Measurements from ENCODE around the gene DNM3.
"Not testable (repeated sequence)": the region's sequence is repeated elsewhere in the genome, so short reads cannot be mapped to it uniquely, and the experiment has no call there.

Gene DNM3

DNA sequence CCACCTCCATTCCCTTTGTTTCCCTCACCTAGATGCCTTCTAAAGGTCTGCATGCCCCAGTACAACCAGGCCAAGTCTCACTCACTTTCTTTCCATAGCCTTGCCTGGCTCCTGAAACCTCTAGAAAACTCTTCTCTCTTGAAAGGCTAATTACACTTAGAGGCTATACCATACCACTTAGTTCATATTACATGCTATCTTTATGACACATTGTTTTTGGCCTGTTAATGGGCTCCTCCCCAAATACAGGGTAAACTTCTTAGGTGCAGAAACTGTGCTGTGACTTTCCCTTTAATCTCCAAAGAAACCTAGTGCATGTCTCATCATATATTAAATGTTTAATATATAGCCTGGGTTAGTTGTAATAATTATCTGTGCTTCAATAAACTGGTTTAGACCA lies 522.6 kb downstream of the DNM3 start:
- DNase-seq (ENCODE audit: low read depth), result no peak

DNA sequence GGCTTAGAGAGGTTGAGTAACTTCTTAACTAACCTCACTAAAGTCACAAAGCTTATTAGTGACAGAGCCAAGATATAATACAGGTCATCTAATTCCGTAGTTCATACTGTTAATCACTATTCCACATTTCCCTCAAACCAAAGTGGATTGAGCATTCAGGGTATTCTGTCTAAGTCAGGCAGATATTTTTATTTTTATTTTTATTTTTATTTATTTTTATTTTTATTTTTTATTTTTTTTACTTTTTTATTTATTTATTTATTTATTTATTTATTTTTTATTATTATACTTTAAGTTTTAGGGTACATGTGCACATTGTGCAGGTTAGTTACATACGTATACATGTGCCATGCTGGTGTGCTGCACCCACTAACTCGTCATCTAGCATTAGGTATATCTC lies 530.3 kb downstream of the DNM3 start:
- not testable (repeated sequence) for DNase-seq (ENCODE audit: low read depth)

DNA sequence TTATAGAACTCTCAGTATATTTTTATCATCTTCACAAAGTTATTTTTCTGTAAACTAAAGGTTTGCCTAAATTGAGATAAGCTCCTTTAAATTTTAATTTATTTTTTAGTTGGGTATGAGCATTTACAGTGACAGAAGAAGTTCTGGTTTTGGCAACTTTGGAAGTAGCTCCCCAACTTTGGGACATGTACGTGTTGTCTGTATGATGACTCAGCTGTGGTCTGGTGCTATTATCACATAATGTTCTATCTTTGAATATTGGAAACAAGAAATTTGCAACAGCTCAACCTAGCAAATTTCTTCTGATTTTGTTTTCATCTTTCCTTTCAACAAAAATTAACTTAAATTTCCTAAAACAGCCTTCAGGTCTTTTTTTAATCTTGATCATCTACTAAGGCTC lies 532.6 kb downstream of the DNM3 start:
- no peak for DNase-seq (ENCODE audit: low read depth)

DNA sequence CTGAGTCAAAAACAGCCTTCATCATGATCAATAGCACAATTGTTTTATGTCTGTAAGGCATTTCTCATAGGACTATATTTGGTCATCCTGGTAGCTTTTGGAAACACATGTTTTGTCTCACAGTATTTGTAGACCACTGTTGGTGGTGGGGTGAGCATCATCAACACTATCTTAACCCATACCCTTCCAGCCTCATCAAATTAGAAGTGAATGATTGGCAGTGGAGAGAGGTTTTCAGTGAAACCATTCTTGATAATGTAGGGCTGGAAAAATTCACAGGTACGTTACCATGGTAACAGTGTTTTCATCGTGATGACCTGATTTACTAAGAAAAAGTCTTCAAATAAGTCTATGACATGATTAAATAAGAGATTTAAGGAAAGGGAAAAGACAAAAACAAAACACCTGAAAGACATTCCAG lies 533.9 kb downstream of the DNM3 start:
- DNase-seq (ENCODE audit: low read depth), result no peak

DNA sequence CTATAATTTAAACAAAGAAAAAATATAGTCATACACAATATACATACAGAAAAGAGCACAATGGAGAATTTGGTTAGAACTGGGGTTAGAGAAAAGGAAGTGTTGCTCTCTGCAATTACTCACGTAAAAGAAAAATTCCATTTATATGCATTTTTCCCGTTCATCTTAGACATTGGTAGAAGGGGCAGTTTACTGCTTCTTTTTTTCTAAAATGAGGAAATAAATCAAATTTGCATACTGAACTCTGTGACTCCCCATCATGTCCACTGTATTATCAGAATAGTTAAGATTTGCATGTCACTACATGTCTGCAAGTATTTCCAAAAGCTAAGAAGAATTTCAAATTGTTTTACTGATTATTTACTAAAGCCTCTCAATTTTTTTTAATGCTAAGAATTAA lies 535.1 kb downstream of the DNM3 start:
- DNase-seq (ENCODE audit: low read depth), result no peak

DNA sequence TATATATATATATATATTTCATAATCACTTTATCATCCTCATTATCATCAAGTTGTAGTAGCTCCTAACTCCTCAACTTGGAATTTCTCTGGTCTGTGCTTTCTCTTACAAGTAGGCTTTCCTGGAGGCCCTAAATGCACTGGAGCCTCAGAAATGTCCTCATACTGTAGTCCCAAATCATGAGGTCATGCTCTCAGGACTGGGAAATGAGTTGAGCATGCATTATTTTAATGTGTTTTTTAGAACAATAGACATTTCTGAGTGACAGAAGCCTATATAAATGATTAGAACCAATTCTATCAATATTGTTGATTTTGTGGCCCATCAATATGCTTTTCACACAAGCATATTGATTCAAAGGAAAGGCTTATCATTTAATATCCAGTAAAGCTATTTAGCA lies 536.3 kb downstream of the DNM3 start:
- DNase-seq (ENCODE audit: low read depth), result no peak

DNA sequence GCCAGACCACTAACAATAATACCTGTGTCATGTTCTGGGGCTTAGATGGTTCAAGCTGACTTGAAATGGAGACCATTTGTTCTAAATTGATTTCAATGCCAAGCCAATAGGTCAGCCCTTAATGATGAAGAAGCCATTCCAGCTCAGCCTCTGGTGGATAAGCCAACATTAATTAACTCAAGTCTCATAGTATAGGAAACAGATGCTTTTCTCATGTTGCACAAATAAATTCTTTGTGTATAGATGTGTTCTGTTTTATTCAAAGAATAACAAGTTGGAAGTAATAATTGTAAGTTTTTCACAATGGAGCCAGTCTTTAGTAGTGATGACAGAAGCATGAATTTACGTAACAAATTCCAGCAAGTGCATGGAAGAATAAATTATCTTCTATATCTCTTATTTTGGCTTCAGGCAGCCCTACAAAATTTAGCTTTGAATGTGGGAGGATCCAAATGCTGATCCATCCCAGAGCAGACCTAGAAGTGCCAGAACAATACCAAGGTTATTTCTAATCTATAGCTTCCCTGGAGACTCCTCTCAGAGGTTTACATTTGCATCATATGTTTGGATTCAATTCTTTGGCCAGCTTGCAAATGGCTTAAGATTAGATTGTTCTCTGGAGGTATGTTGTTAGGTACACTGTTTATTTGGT lies 536.9 kb downstream of the DNM3 start:
- DNase-seq (ENCODE audit: low read depth), result no peak

DNA sequence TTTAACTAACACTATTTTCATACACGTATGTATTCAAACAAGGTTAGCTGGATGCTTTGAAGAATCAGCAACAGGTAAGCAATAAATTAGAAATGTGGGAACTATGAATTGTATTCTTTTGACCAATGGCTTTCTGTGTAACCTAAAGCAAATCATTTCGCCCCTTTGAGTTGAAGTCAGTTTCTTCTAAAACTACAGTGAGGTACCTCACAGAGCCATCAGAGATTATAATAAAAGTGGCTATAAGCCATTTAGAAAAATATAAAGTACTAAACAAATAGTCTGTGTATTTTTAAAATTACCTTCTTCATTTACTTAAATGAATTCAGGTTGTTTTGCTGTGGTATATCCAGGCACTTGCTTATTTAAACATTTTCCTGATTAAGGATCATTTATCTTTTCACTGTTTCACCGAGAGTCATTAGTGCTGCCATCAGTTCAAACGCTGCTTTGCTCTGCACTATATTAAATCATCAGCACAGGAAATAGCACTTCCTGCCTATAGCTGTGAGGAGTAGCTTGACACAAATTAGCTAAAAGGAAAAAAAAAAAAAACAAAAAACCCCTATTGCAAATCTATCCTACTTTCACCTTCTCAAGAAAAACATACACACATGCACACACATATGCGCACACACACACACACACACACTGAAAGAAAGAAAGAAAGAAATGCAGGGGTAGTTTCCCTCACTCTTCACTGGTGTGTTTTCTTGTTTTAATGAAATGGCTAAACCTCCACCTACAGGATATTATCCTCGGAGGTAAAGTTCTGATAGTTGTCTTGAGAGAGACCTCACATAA lies 539.3 kb downstream of the DNM3 start:
- DNase-seq (ENCODE audit: low read depth), result no peak

DNA sequence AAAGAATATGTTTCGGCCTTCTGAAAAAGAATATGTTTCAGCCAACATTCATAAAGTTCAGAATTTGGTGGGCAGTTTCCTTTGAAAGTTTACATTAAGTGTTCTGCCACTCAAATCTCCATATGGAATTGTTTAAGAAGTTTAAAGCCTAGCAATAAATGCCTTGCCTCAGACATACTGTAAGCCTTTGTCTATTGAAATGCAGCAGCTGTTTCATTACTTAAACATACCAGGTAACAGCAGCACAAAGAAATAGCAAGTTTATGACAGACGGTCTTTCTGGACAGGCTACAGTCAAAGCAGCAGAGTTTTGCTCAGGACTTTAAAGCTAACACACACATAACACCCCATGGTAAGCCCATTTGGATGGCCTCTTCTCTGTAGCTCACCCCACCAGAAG lies 540.6 kb downstream of the DNM3 start:
- DNase-seq (ENCODE audit: low read depth), result no peak

DNA sequence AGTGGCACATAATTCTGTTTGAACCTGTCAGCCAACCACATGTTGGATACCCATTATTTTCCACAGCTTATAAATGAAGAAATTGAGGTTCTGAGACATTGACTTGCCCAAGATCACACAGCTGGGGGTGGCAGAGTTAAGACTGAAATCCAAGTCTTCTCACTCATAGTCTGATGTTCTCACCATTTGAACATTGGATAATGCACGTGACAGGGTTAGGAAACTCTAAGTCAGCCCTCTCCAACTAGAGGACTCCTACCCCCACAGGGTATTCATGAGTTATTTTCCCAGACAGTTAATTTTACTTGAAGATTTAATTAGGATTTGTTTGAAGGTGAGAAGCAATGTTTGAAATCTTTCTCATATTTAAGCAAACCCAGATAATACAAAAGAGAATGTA lies 541.1 kb downstream of the DNM3 start:
- DNase-seq (ENCODE audit: low read depth), result no peak

DNA sequence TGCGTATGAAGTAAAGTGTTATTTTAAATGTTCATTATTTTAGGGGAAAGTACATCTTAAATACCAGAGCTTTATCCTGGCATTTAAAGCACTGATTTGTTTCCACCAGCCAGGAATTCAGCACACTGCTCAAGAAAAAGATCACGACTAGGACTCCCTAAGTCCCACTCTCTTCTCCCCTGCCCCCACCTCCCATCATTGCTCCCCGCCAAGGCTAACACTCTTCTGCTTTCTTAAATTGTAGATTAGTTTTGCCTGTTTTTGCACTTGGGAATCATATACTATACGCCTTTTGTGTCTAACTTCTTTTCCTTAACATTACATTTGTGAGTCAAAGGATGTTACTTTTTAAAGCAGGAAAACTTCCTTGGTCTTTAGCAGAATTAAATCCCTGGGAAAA lies 541.7 kb downstream of the DNM3 start:
- no peak for DNase-seq (ENCODE audit: low read depth)

DNA sequence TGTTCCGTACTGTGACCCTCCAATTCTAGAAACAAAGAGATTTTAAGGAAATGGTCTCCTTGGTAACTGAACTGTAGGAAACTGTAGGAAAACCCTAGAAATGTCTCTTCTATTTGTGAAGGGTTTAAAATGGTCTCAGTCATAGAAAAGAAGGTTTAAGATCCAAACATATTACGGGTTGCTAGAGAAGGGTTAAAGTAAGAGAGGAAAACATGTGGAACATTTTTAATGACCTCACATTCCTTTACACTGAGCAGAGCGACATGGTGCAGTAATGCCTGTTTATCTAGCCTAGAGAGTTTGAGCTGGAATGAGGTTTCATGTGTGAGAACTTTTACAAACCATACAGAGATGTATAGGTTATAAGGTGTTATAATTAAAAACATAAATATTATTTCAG lies 542.2 kb downstream of the DNM3 start:
- no peak for DNase-seq (ENCODE audit: low read depth)

DNA sequence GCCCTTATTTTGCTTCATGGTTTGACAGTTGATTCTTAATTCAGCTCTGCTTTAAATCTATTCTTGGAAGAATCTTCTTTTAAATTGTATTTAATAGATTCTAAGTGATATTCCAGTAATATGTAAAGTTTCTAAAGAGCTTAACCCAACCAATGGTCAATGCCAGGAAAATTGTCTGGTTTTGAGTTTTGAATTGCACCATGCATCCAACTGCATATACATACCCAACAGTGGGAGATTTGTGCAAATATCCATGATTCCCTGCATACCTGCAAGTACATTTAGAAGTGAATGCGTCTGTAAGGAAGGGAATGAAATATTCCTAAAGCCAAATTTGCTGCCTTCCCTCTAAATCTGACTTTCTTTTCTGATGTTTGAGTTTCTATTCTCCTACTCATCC lies 543.4 kb downstream of the DNM3 start:
- DNase-seq (ENCODE audit: low read depth), result no peak

DNA sequence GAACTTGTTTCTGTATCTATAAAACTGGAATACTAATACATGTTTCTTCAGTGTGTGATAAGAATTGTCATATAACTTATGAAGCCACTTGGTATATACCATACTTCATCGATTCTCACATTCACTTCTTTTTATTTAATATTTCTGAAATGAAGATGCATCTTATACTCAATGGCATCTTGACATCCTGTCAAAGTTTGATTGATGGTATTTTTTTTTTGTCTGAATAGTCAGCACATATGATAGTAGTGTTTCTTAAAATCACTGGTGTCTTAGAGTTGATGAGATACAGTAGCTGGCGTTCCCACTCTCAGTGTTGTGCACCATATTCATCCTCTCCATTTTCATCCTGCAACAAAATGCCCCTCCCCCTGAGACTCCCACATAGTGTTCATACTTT lies 544.7 kb downstream of the DNM3 start:
- DNase-seq (ENCODE audit: low read depth), result no peak

DNA sequence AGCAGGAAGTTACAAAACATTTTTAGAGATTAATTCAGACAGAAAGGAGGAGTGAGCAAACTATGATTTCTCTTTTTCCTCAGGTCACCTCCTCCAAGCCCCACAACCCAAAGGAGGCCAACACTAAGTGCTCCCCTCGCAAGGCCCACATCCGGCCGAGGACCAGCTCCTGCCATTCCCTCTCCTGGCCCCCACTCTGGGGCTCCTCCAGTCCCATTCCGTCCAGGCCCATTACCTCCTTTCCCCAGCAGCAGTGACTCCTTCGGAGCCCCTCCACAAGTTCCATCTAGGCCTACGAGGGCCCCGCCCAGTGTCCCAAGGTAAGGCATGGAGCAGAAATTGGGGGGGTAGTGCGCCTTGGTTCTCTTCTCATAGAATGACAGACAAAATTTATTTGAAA lies 547.2 kb downstream of the DNM3 start:
- no peak for DNase-seq (ENCODE audit: low read depth)

DNA sequence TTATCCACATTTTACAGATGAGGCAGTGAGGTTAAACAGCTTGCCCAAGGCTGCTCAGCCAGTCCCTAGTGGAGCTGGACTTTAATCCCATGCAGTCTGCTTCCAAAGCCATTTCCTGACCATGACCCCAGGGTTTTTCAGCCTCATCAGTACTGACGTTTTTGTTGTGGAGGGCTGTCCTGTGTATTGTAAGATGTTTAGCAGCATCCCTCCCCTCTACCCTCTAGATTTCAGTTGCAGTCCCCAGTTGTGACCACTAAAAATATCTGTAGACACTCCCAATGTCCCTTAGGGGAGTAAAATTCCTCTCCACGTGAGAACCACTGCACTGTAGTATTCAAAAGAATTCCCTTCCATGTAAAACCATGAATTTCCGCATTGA lies 549.0 kb downstream of the DNM3 start:
- no peak for DNase-seq (ENCODE audit: low read depth)

DNA sequence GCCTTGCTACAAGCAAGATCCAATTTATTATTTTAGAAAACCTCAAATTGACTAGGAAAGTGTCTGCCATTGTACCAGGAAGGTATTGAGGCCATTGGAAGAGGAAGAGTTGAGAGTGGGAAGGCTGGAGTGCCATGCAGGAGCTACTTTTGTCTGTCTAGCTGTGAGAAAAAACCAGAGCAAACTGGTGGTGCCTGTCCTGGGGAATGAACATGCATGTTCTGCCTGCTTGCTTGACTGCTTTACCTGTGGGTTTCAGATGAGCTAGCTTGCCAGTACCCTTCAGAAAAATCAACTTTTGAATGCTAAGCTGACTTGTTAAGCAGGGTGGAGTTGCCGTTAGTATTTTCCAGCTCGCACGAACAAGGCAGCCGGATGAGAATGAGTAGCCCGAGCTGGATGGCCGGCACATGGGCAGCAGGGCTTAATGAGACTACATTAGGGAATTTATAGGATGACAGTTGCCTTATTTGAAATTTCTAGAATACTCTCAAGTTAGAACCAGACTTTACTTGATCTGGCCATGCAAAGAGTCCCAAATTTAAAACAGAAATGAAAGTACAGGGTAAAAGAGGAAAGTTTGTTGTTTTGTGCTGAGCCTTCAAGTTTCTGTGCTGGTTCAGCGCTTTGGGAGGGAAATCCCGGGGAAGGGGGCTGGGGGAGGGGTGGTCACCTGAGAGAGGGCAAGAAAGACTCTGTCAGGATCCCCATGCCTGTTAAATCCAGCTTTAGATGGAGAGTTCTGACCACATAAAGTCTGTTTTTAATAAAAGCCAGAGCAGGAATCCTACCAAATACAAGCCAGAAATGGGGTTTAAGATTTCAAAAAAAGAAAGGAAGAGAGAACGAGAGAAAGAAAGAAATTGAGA lies 549.6 kb downstream of the DNM3 start:
- no peak for DNase-seq (ENCODE audit: low read depth)

DNA sequence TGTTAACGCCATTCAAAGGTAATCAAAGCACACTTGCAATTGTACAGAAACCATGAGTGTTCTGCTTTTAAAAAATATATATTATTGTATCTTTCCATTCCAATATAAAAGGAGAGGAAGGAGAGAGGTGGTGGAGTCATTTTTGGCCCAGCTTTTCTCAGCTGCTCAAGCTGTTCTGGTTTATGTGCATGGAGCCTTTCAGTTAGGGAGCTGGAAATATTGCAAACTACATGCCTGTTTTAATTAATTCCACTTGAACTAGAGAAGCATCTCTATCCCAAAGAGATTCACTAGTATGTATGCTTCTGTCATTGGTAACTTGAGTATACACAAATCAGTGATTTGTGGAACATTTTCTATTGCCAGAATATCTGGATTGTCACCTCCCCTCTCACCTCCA lies 550.7 kb downstream of the DNM3 start:
- no peak for DNase-seq (ENCODE audit: low read depth)

DNA sequence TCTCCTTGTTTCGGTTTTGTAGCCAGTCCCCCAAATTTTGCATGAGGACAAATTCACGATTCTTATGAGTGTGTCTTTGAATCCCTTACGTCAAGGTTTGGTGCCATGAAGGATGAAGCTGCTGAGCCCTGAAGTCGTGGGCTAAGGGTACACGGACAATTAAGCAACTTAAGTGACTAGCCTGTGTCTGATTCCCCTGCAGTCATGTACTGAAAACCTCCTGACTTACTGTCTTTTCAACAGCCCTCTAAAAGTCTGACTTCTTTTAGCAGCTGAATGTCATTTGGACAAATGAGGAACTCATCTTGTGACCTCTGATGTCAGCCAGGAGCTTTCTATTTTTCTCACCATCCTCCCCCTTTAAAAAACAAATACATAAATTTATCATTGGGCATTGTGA lies 552.1 kb downstream of the DNM3 start:
- no peak for DNase-seq (ENCODE audit: low read depth)

DNA sequence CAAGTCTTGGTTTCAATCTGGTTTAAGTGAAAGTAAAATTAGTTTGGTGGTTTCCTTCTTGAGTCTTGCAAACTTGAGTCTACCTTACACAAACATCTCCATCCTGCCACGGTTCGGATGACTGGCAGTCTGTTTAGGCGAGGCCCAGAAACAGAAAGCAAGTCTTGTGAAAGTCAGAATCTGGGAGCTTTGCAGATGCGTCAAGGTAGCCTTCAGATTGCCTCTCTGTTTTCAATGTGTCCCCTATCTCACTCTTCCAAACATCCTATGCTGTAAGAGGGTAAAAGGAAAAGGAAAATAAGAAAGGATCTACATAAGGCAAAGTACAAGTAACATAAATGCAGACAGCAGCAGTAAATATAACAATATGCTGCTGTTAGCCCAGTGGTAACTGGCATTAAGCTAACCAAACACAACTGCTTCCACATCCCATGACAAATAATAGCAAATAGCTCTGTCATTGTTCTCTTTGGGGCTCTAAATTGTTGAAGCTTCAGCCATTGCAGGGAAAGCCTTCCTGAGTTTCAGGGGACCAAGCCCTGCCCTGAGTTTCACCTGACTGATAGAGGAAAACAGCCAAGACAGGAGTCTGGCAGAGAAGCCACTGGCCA lies 552.9 kb downstream of the DNM3 start:
- DNase-seq (ENCODE audit: low read depth), result peak; percentile 29

DNA sequence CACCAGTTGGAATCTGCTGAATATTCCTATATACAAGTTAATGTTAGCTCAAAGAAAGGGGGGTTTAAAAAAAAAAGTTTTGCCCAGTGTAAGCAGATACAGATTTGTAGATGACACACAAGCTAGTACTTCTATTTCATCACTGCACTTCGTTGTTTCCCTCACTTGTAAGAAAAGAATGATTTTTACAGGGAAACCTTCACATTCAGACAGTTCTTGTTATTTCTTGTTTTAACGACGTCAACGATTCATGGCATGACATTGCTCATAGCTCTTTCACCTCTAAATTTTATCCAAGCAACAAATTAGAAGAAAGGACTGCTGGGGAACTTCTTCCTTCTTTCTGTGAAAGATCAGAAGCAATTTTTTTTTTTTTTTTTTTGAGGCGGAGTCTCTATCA lies 553.5 kb downstream of the DNM3 start:
- DNase-seq (ENCODE audit: low read depth), result no peak

DNA sequence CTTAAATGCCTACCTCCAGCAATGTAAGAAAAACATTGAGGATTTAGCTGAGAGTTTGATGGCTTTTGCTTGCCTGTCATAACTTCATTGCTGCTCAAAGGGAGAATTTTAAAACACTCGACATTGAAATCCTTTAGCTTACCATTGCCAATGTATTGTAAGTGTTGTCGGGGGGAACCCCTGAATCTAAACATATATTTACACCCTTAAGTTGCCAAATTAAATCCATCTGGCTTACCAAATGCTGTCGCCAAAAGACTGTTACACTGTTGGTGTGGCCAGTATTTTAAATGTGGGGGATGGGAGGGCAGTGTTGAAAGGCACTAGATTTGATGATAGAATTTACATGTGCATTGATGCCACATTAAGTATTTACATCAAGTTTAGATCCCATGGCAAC lies 554.3 kb downstream of the DNM3 start:
- DNase-seq (ENCODE audit: low read depth), result no peak

DNA sequence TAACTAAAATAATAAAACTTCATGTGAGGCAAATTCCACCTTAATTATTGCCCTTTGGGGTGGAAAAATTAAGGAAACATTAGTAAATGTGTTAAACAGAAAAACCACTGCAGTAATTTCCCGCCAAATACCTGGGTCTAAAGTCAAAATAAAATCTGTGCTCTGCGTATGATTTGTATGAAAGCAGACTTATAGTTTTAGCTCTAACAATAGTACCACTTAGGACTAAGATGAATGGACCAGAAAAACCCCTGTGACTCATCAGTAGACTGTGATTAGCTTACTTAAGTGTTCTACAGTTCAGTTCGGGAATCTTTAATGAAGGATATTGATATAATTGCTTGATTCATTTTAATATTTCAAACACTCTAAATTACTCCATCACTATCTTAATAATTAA lies 555.9 kb downstream of the DNM3 start:
- no peak for DNase-seq (ENCODE audit: low read depth)
